K562 (cell line): ENCODE data around the gene DLK1. TPM values are rescaled to one million over a fixed set of nuclear protein-coding genes. Genes with fewer than 3 reads are reported as not detected.
A peak's percentile ranks its signal among the peaks of the same experiment; 100 is the strongest.

Experiments
- ATAC-seq: fragments of 200-7000 bp; cut with Tn5 transposase; 3 replicates; pipeline ENCODE4 v1.9.1; 2020; ENCODE audit warnings: moderate library complexity
- BruUV-seq: library from RNA; stranded (reverse); fragments of 400-500 nt; replicated peaks from 2 replicates; lab custom pipeline; 2021; lab: Mats Ljungman, UMichigan
- CTCF ChIA-PET: fragments of 300-600 bp; formaldehyde crosslinking; extraction: SDS; loops from one replicate; lab custom pipeline; 2021; ENCODE audit warnings: low intra/inter-chr PET ratio; lab: Yijun Ruan, JAX
- POLR2A ChIA-PET: fragments of 300-600, 350-650 bp; sonication (Branson Sonifier 250); formaldehyde crosslinking; extraction: SDS; loops from one replicate; lab custom pipeline; 2021; ENCODE audit warnings: antibody characterized with exemption, inconsistent platforms; lab: Yijun Ruan, JAX
- DNase-seq, 4 experiments: peaks; one replicate each; pipeline versions ENCODE4 v3.0.0 to v3.0.0-alpha.2; 2011 to 2018; ENCODE audit warnings: low spot score in 3 of 4, mixed read lengths in 3 of 4; ENCODE audit errors: extremely low read depth in 1 of 4
- FAIRE-seq: peaks from 2 replicates; lab custom pipeline; 2011; peaks lifted over from hg19 to GRCh38; lab: Jason Lieb, UNC
- H2AFZ ChIP-seq: 2 replicates; pipeline ENCODE4 v1.6.0; 2011; ENCODE audit warnings: low read depth, low read length, control low read depth, inconsistent platforms
- H3K27ac ChIP-seq: fragments of 200-600 bp; 3 replicates; pipeline ENCODE4 v1.8.0; 2011; ENCODE audit warnings: low read depth, mild to moderate bottlenecking, control low read depth, inconsistent platforms, low read length, moderate library complexity, mixed read lengths; ENCODE audit errors: extremely low read depth
- H3K27me3 ChIP-seq, 2 experiments: fragments of 300-600 bp in 1 of 2; 2 replicates in 1 of 2; 3 replicates in 1 of 2; pipeline versions ENCODE4 v1.6.0 to v1.8.0; 2011; ENCODE audit warnings: inconsistent platforms in 2 of 2, low read length in 2 of 2, mild to moderate bottlenecking in 1 of 2, mixed read lengths in 1 of 2, moderate library complexity in 1 of 2; ENCODE audit not compliant: control insufficient read depth in 2 of 2, insufficient read depth in 2 of 2
- H3K36me3 ChIP-seq: fragments of 300-600 bp; 3 replicates; pipeline ENCODE4 v1.8.0; 2011; ENCODE audit warnings: mild to moderate bottlenecking, low read length, inconsistent platforms; ENCODE audit not compliant: control insufficient read depth, insufficient read depth
- H3K4me1 ChIP-seq, 2 experiments: fragments of 200-600 bp in 1 of 2; replicated peaks in 1 of 2; 2 replicates in 1 of 2; 3 replicates in 1 of 2; pipeline versions ENCODE4 v1.5.1 to v1.8.0; 2011; ENCODE audit warnings: inconsistent platforms in 2 of 2, low read length in 2 of 2, mild to moderate bottlenecking in 1 of 2, mixed read lengths in 1 of 2, moderate library complexity in 1 of 2; ENCODE audit not compliant: control insufficient read depth in 2 of 2, insufficient read depth in 2 of 2
- H3K4me2 ChIP-seq: 2 replicates; pipeline ENCODE4 v1.6.1; 2011; ENCODE audit warnings: low read length, control low read depth, inconsistent platforms, mixed read lengths; ENCODE audit not compliant: insufficient read depth
- H3K4me3 ChIP-seq: fragments of 200-600 bp; sonication (generic), shearing (Covaris generic); 2 replicates; pipeline ENCODE4 v1.5.1; 2016; ENCODE audit warnings: control low read depth, inconsistent platforms
- H3K79me2 ChIP-seq: fragments of 200-600 bp; 3 replicates; pipeline ENCODE4 v1.8.0; 2011; ENCODE audit warnings: low read length, inconsistent platforms; ENCODE audit not compliant: control insufficient read depth, insufficient read depth
- H3K9ac ChIP-seq, 2 experiments: 2 replicates each; pipeline versions ENCODE4 v1.6.0 to v1.6.1; 2011; ENCODE audit warnings: low read depth in 2 of 2, low read length in 2 of 2, control low read depth in 1 of 2, inconsistent platforms in 1 of 2, mild to moderate bottlenecking in 1 of 2, mixed read lengths in 1 of 2; ENCODE audit not compliant: insufficient read depth in 1 of 2
- H3K9me1 ChIP-seq: one replicate; pipeline ENCODE4 v1.6.0; 2011; ENCODE audit warnings: inconsistent platforms, mild to moderate bottlenecking, low read length, moderate library complexity; ENCODE audit not compliant: control insufficient read depth, insufficient read depth
- H3K9me3 ChIP-seq: replicated peaks from 2 replicates; pipeline ENCODE4 v1.5.1; 2011; ENCODE audit warnings: low read depth, low read length, inconsistent platforms; ENCODE audit not compliant: control insufficient read depth, insufficient read depth
- H4K20me1 ChIP-seq: replicated peaks from 2 replicates; pipeline ENCODE4 v1.6.1; 2011; ENCODE audit warnings: low read length, inconsistent platforms, mixed read lengths; ENCODE audit not compliant: control insufficient read depth, insufficient read depth
- COPS2 ChIP-seq: fragments of 450-650 bp; conservative IDR thresholded peaks from 2 replicates; pipeline ENCODE4 v1.6.1; 2016; ENCODE audit warnings: mild to moderate bottlenecking, moderate library complexity
- HEY1 ChIP-seq: fragments of 250-450 bp; sonication (Bioruptor Pico); IDR thresholded peaks from 2 replicates; pipeline ENCODE4 v1.5.0; 2020; ENCODE audit warnings: mild to moderate bottlenecking, moderate library complexity, borderline replicate concordance
- KAT8 ChIP-seq: fragments of 450-650 bp; IDR thresholded peaks from 2 replicates; pipeline ENCODE4 v1.6.1; 2016; ENCODE audit warnings: low read depth, mild to moderate bottlenecking
- TBP ChIP-seq: optimal IDR thresholded peaks from 2 replicates; pipeline ENCODE3; 2011; ENCODE audit warnings: low read depth, low read length, improper control_type of control experiment
- TOE1 ChIP-seq, 2 experiments: fragments of 450-650 bp in 1 of 2; sonication (generic) in 1 of 2; formaldehyde crosslinking in 1 of 2; IDR thresholded peaks; 2 replicates each; pipeline versions ENCODE4 v1.7.1 to v1.8.0; 2016 to 2022; ENCODE audit warnings: borderline replicate concordance in 2 of 2, mild to moderate bottlenecking in 2 of 2, antibody characterized with exemption in 1 of 2, inconsistent platforms in 1 of 2, low read depth in 1 of 2, missing genetic modification reagents in 1 of 2, moderate library complexity in 1 of 2
- ZBTB26 ChIP-seq: fragments of 450-650 bp; formaldehyde crosslinking; IDR thresholded peaks from 2 replicates; pipeline ENCODE4 v1.4.0; 2022; ENCODE audit warnings: missing genetic modification characterization
- ZKSCAN8 ChIP-seq: fragments of 200-800 bp; sonication (Bioruptor generic); IDR thresholded peaks from 2 replicates; pipeline ENCODE4 v1.6.1; 2016; ENCODE audit warnings: missing genetic modification characterization, missing compliant biosample characterization
- ZNF41 ChIP-seq: fragments of 250-450 bp; sonication (Bioruptor Pico); conservative IDR thresholded peaks from 2 replicates; pipeline ENCODE4 v1.4.0; 2020; ENCODE audit warnings: mild to moderate bottlenecking
- ZNF696 ChIP-seq: fragments of 250-450 bp; sonication (Bioruptor Pico); conservative IDR thresholded peaks from 2 replicates; pipeline ENCODE4 v1.4.0; 2020; ENCODE audit warnings: mild to moderate bottlenecking, moderate library complexity
- ZNF77 ChIP-seq: fragments of 250-450 bp; sonication (Bioruptor Pico); IDR thresholded peaks from 2 replicates; pipeline ENCODE4 v1.5.0; 2020
- WGBS: fragments of 100-300 bp; shearing (Covaris generic); methylation state at CpG from one replicate; pipeline ENCODE4 v1.1.6; 2016; ENCODE audit warnings: low coverage, mixed read lengths; ENCODE audit not compliant: insufficient coverage; ENCODE audit errors: missing lambda C conversion rate; 5-methylcytosine and 5-hydroxymethylcytosine counted together
- in situ Hi-C: fragments of 300-500 bp; cut with MboI; formaldehyde crosslinking; loops from 4 replicates; pipeline ENCODE4 v1.15.0; 2018; ENCODE audit warnings: inconsistent platforms, mixed read lengths
- intact Hi-C: fragments of 100-400 bp; cut with micrococcal nuclease; formaldehyde crosslinking; loops from 2 replicates; pipeline ENCODE4 v1.14.2; 2022
- polyA plus RNA-seq, 8 experiments: library from polyadenylated mRNA; depleted of rRNA in 4 of 8; stranded (reverse) in 5 of 8; unstranded in 3 of 8; fragments of >200 nt; fragmentation: Nextera tagmentation in 2 of 8; fragmentation: Illumina TruSeq in 1 of 8; extraction: Ambion mirVana in 2 of 8; extraction: Trizol in 1 of 8; gene quantifications; 2 replicates each; pipeline versions ENCODE4 v1.2.1 to v1.2.3, GENCODE V29; 2011 to 2014; ENCODE audit warnings: inconsistent platforms in 1 of 8, missing spikeins in 1 of 8
- total RNA-seq, 7 experiments: library from RNA; depleted of rRNA in 6 of 7; stranded (reverse); fragments of >200 nt in 6 of 7; fragmentation: Illumina TruSeq in 2 of 7; extraction: Trizol in 2 of 7; gene quantifications; 2 replicates each; pipeline versions ENCODE4 v1.2.1 to v1.2.3, GENCODE V29; 2011 to 2021; ENCODE audit warnings: low replicate concordance in 1 of 7

The DLK1 gene
- total and polyA plus RNA-seq, 9 of the 15 experiments (the other 6 are each of a cell fraction or from before 2014, with no cell fraction given): 4.4 to 97.2 (median 15.3) TPM

- TF ChIP-seq ZBTB26 (CRISPR knock-in tag) (no peak), COPS2 (no peak), KAT8 (no peak), ZNF696 (CRISPR knock-in tag) (no peak)
- TF ChIP-seq, all 486 proteins: peak for 2
These were observed 42.6 kb downstream of the DLK1 start (continued) for GRCh38 chr14:100769035-100769939.

GRCh38 chr14:100770046-100770445 is 43.4 kb downstream of the DLK1 start:
- TF ChIP-seq HEY1 (no peak), ZNF41 (CRISPR knock-in tag) (no peak), TBP (no peak), ZKSCAN8 (CRISPR knock-in tag) (no peak), TOE1 (IDR thresholded peaks at IDR 0.05; ENCODE audit: borderline replicate concordance) (no peak), TOE1 (CRISPR knock-in tag; IDR thresholded peaks at IDR 0.05; ENCODE audit: borderline replicate concordance, low read depth) (no peak), ZNF77 (CRISPR knock-in tag) (no peak)
- BruUV-seq: no TSS peak
- ChIA-PET POLR2A (interaction anchor here (0.8 to 1.2 kb wide), 2 partner anchors 9 to 25 kb away, joined by 3 to 4 read pairs; no protein-coding TSS in a partner anchor), CTCF (no interaction called here)
- Histone ChIP-seq H3K27ac (peak overlapping the region; percentile 99), H2AFZ (peak overlapping the region; percentile 80), H3K9ac (peak overlapping the region; percentile 92 to 94; a peak in 3 of 4 replicates), H3K27me3 (no peaks in the 10 kb centered on the region), H3K9me3 (no peaks in the 10 kb centered on the region; the same call in 1 of the 2 replicates), H3K36me3 (no peaks in the 10 kb centered on the region), H3K79me2 (no peaks in the 10 kb centered on the region), H3K4me3 (no peak overlapping the region), H3K4me1 (peaks cover 34 to 50% of the 10 kb centered on the region in 2 experiments), H3K4me2 (peak overlapping the region; percentile 79), H4K20me1 (no peaks in the 10 kb centered on the region), H3K9me1 (no peaks in the 10 kb centered on the region)
- intact Hi-C loops (loop anchor here (2.0 kb wide), 1 partner anchor 93 kb away; no protein-coding TSS in a partner anchor), in situ Hi-C loops (no loop called here)
- ATAC-seq (no peak), FAIRE-seq (peak; percentile 32), DNase-seq (no peak)
- 42% methylated on average over 4 of the region's 4 CpGs for WGBS
